Measurements from ENCODE around the gene ESR1.
"Not testable (repeated sequence)": the region's sequence is repeated elsewhere in the genome, so short reads cannot be mapped to it uniquely, and the experiment has no call there.

Gene ESR1

DNA sequence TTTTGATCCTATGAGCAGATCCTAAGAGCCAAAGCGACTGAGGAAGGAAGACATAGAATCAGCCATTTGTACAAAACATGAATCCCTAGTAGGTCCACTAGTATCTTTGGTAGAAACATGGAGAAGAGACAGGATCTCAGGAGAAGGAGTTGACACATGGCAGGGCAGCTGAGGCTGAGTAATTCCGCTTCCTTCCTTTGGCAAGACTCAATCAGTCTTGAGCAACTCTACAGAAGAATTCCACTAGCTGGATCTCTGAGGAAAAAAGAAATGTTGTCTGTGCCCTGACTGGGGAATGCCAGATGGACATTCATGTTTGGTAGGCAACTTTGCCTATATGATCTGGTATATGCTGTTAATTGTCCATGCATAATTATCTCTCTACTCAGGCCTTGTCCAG, 35.3 kb downstream of the ESR1 start:
- TF ChIP-seq, protein P1, sequence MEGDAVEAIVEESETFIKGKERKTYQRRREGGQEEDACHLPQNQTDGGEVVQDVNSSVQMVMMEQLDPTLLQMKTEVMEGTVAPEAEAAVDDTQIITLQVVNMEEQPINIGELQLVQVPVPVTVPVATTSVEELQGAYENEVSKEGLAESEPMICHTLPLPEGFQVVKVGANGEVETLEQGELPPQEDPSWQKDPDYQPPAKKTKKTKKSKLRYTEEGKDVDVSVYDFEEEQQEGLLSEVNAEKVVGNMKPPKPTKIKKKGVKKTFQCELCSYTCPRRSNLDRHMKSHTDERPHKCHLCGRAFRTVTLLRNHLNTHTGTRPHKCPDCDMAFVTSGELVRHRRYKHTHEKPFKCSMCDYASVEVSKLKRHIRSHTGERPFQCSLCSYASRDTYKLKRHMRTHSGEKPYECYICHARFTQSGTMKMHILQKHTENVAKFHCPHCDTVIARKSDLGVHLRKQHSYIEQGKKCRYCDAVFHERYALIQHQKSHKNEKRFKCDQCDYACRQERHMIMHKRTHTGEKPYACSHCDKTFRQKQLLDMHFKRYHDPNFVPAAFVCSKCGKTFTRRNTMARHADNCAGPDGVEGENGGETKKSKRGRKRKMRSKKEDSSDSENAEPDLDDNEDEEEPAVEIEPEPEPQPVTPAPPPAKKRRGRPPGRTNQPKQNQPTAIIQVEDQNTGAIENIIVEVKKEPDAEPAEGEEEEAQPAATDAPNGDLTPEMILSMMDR (IDR thresholded peaks at IDR 0.05; ENCODE audit: borderline replicate concordance, insufficient read depth, low read depth, low read length): no peak

DNA sequence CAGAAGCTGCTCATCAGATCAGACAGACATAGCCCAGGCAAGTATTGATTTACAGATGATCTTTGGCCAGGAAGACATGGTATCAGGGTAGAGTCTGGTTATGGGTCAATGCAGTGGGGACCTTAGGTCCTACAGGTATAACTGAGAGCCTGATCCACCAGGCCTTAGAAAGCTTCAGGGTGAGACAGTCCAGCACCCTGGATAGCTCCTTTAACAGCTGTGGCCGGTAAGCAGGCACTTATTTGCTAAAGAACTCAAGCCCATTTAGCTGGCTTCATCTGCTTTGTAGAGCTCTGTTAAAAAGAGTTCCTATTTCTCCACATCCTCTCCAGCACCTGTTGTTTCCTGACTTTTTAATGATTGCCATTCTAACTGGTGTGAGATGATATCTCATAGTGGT, 39.6 kb downstream of the ESR1 start:
- TF ChIP-seq, protein P1 (IDR thresholded peaks at IDR 0.05; ENCODE audit: borderline replicate concordance, insufficient read depth, low read depth, low read length): no peak
- H3K4me3 ChIP-seq (ENCODE audit: low read depth, low read length): no peak overlapping the region

More for the DNA sequence above, 35.3 kb downstream of the ESR1 start:
- no peak overlapping the region for H3K4me3 ChIP-seq (ENCODE audit: low read depth, low read length)

DNA sequence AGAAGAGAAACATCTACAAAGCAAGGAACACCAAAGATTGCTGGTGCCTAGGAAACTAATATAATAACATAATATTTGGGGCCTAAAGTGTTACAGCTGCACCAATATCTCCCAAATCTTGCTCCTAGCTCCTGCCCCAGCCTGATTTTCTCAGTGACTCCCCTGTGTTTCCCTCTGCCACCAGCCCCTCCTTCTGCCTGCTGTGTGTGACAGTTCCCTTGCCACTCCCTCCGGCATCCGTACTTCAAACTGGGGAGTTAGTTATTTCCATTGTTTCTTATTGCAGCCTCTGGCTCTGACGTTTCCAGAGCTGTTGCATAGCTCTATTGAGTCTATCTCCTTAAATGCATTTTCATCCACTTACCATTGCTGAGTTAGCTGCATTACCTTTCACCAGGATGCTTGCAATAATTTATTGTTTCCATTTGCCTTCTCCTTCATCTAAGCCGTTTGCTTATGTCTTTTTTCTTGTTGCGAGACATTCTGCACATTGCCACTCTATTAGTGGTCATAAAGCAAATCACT, 43.1 kb downstream of the ESR1 start:
- TF ChIP-seq, protein P1 (IDR thresholded peaks at IDR 0.05; ENCODE audit: borderline replicate concordance, insufficient read depth, low read depth, low read length): no peak
- no peak overlapping the region for H3K4me3 ChIP-seq (ENCODE audit: low read depth, low read length)

DNA sequence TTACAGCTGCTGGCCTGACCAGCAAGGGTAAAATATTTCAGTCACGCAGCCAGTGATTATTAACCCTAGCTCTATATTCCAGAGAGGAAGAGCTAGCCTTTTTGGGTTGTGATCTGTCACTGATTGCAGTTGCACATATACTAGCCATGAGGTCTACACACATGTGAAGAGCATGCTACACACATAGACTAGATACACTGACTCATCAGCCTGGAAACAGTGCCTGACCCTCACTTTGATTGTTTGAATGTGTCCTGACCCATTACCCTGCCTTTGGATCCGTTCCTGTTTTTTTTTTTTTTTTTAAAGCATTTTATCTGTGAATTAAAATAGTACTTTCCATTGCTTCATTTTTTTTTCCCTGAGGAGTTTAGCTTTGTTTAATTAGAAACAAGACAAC, 50.8 kb downstream of the ESR1 start:
- TF ChIP-seq, protein P1 (IDR thresholded peaks at IDR 0.05; ENCODE audit: borderline replicate concordance, insufficient read depth, low read depth, low read length): no peak

DNA sequence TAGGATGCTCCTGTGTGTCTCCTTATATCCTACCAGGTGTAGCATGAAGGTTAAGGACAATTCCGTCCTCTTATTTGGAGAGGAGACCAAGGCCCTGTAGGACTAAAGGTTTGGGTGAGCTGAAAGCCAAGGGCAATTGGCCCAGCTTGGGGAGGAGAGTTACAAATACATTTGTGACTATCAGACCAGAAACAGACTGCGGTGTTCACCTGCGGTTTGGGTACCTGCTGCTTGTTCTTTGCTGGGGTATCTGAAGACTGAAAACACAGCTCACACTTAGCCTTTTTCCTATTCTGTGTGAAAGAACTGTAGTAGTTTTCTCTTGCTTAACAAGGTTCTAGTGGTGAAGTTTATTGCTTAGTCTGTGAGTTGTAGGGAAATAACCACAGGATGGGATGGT, 55.0 kb downstream of the ESR1 start:
- H3K4me3 ChIP-seq (ENCODE audit: low read depth, low read length): no peak overlapping the region
- TF ChIP-seq, protein P1 (IDR thresholded peaks at IDR 0.05; ENCODE audit: borderline replicate concordance, insufficient read depth, low read depth, low read length): no peak

More for the DNA sequence above, 50.8 kb downstream of the ESR1 start:
- no peak overlapping the region for H3K4me3 ChIP-seq (ENCODE audit: low read depth, low read length)

DNA sequence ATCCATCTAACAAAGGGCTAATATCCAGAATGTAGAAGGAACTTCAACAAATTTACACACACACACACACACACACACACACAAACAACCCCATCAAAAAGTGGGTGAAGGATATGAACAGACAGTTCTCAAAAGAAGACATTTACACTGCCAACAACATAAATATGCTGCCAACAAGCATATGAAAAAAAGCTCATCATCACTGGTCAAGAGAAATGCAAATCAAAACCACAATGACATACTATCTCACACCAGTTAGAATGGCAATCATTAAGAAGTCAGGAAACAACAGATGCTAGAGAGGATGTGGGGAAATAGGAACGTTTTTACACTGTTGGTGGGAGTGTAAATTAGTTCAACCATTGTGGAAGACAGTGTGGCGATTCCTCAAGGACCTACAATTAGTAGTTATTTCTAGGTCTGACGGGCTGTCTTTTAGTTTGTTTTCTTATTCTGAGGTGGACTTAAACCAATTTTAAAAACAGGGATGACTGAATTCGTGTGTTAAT, 59.9 kb downstream of the ESR1 start:
- not testable (repeated sequence) for H3K4me3 ChIP-seq (ENCODE audit: low read depth, low read length)

DNA sequence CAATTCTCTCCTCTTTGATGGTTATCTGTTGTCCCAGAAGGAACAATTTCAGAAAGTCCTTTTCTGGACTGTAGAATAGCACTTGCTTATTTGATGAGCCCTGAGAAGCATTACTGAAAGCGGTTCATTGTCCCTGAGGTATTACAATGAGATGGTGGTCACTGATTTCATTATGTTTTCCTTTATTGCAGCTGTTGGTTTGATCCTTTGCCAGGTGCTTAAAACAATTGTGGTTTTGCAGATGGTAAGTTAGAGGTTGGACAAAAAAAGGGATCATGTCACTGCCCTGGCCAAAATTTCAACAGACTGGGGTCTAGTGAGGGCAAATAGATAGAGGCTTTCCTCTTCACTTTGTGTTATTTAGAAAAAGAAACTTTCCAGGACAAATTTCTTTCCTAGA, 61.9 kb downstream of the ESR1 start:
- H3K4me3 ChIP-seq (ENCODE audit: low read depth, low read length): no peak overlapping the region
- TF ChIP-seq, protein P1 (IDR thresholded peaks at IDR 0.05; ENCODE audit: borderline replicate concordance, insufficient read depth, low read depth, low read length): no peak
